Stimulated activated CD4-positive, alpha-beta T cell treated with anti-CD3 and anti-CD28 coated beads, Interleukin-12 subunit alpha, Interleukin-12 subunit beta, amount 100 ng/mL, for 4 hours (primary cell): ENCODE data around the gene RNF220.
A peak's percentile ranks its signal among the peaks of the same experiment; 100 is the strongest.

Source experiments
- DNase-seq: peaks from one replicate; pipeline ENCODE4 v3.0.0-alpha.2; 2020

The RNF220 gene

DNA sequence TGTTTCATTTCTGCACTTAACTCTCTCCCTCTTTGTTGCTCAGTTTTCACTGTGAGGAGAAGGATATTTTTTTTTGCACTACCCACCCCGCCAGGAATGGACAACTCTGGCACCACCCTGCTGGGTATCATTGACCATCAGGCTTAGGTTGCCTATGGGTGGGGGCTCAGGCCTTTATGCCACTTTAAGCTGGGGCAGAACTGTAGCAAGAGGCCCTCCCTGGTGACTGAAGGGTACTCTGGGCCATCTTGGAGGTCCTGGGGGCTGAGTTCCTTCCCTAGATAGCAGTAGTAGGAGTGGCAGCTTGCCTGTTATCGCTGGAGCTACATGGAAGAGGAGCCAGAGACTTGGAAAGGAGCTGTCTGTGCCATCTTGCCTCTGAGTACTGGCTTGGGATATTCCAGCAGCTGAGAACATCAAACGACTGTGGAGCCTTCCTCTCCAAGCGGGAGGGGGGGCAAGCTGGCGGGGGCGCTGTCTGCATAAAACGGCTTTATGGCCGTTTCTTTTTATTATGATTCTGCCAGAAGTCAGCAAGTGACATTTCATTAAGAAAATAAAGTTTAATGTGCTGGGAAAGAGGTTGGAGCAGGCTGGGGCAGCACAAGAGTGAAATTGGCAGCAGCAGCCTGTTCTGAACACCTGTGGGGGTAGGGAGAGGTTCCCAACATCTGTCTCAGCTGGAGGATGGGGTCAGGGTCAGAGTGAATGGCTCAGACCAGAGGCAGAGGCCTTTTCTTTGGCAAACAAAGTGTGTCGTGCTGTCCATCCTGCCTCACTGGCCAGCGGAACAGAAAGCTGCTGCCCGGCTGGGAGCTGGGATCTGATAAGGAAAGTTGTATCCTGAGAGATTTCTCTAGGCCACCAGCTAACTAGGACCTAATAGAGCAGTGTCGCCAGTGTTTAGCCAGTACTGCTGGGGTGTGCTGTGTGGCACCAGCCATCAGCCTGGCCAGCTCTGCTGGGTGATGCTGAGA is 236.4 kb downstream of the RNF220 start:
- DNase-seq, result no peak

DNA sequence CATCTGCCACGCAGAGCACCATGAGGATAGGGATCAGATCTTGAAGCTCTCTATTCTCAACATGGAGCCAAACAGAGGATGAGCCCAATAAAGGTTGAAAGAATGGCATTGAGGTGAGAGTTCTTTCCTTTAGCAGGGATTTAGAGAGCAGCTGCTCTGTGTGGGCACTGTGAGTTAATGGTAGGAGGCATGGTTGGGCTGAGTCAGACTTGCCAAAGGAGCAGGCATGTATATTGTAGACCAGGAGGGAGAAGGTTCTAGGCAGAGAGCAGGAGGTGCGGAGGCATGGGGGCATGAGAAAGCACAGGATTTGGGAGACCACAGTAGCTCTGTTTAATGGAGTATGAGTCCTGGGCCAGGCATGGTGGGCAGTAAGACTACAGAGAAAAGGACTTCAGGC is 237.2 kb downstream of the RNF220 start:
- no peak for DNase-seq

DNA sequence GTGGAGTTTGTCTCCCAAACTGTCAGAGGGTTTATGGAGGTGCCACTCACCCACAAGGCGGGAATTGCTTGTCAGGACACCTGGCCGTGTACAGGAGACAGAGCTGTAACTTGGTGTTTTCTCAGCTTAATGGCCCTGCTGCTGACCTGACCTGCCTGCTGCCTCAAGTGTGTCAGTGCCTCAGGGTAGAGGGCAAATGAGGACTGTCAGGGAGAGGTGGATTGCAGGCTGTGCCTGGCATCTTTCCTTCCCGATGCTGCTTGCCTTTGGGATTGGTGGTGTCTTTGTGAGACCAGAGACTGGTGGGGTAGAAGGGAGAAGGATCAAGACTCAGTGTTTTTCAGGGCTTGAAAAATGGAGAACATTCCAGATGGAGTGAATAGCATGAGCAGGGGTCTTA is 237.9 kb downstream of the RNF220 start:
- no peak for DNase-seq

GRCh38 chr1:44643721-44644334 is 238.8 kb downstream of the RNF220 start:
- no peak for DNase-seq

DNA sequence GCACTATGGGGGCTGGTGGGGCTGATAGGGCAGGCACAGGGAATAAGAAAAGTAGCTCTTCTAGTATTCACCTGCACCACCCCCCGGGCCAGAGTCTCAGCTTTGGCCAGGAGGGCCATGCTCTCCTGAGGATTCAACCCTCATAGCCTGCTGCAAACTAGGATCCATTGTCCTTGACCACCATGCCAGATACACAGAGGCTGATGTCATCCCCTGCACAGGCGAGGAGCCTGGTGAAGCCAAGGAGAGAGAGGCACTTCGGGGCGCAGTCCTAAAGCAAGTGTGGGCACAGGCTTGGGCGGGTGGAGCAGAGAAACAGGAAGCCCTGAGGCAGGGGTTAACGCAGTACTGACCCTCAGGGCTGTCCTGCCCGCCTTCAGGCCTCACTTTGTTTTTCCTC is 239.8 kb downstream of the RNF220 start:
- DNase-seq, result no peak

DNA sequence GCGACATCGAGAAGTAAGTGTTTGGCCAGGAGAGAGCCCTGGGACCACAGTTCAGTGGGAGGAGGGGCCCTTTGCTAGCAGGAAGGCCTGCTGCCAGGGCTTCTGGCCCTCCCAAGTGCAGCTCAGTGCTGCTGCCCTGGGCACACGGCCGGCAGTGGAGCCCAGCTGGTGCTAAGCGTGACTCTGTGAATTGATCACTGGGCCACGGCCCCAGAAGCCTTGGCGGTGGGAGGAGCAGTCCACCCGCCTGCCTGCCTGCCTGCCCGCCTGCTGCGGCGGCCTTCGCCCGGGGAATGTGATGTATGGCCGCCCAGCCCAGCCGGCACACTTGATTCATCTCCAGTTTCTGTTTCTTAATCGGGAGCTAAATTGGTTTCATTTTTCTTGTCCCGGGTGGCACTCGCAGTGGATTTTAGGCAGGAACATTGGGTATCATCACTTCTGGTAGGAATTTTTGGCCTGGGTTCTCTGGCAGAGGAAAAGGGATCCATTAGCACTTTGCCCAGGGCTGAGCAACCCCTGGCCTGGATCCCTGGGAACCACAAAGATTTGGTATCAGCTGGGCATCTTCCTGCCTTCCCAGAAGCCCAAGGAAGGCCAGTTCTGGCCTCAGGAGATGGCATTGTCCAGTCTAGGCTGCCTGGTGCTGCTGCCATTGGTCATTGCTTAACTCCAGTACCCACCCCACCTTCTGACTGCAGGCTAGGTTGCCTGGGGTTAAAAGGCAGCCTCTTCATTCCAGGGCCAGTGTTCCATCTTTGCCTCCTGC is 240.6 kb downstream of the RNF220 start:
- no peak for DNase-seq

DNA sequence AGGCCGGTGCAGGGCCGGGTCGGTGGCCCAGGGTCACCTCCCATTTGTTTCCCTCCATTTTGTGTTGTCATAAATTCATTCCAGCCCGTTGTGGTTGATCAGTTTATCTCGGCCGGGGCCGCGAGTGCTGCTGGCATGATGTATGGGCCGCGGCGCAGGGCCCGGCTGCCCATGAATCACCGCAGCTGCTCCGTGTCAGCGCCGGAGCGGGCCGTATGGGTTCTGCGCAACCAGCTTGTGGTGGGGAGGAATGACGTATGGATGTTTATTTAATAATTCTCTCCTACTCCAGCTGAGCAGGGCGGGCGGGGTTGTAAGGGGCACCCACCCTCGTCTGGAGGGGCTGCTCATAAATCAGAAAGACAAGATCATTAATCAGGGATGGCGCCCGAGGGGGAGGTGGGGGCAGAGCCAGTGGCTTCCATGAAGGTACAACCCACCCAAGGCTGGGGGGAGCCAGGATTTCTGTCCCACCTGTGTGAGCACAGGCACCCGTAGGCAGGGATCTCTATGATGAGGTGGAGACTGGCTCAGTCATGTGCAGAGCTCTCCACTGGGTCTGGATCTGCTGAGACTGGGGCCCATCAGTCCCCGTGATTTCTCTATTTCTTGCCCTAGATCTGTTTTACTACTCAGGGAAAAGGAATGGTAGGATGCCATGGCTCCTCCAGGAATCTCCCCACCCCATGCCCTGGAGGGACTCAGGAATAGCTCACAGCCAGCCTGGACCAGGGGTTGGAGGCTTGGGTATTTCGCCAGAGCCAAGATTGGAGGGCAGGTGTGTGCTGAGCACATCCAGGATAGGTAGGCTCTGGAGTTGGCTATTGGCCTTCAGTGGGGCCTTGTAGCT is 241.4 kb downstream of the RNF220 start:
- DNase-seq, result no peak

DNA sequence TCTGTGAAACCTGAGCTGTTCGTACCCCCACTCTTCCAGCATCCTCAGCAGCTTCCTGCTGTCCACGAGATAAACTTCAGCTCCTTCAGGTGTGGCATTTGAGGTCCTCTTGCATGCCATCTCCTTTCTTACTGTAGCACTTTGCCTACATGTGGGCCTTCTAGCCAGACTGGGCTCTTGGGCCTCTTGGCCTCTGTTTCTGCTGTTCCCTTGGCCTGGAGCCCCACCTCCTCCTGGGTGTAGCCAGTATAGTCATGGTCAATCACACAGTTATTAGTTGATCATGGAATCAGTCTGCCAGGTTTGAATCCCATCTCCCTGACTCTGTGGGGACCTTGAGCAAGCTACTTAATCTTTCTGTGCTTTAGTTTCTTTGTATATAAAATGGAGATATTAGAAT is 242.8 kb downstream of the RNF220 start:
- DNase-seq, result no peak

DNA sequence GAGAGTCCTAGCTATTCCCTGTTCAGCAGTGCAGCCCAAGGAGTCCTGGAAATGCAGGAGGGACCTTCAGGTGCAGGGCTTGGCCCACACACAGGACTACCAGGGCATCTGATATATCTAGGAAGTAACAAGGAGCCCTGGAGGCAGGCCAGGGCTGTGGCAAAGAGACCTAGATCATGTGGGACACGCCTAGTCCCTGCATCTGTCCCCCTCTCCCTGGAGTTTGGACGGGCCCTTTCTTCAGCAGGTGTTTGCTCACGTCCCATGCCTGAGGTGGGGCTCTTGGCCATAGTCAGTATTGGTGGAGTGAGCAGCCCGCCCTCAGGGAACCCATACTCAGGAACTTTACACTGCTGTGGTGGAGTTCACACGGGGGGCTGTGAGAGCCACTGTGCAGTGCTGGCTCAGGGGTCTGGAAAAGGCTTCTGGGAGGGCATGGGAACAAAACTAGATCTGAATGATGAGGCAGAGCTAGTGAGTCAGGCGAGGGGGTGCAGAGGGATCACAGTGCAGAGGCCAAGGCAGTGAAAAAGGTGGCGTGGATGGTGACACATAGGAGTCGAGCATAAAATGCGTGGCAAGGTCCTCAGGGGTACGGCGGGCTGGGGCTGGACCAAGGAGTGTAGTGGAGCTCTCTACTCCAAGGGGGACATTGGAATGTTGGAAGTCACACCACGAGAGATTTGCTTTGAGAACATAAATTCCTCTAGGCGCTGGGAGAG is 243.6 kb downstream of the RNF220 start:
- no peak for DNase-seq

GRCh38 chr1:44649788-44650158 is 244.7 kb downstream of the RNF220 start:
- no peak for DNase-seq

DNA sequence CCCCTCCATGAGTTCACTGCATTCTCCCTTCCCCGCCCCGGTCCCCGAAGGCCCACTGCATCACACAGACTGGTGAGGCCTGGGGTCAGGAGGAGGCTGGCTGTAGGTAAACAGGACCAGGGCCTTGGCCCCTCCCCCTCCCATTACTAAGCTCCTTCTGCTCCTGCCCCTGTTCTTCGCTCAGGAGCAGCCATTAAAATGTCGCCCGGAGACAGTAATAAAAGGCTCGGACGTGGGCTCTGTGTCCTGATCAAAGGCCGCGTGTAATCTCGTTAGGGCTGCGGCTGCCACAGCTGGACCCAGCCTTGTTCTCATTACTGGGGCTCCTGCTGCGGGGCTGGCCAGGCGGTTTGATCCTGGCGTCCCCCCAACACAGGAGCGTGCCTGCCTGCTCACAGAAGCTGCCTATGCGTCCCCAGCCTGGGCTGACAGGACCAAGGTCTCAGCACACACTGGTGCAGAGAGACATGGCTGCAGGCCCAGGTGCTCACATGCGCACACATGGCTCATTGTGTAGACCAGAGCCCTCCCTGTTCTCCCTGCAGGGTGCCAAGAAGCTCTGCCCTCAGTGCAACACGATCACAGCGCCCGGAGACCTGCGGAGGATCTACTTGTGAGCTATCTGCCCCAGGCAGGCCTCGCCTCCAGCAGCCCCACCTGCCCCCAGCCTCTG is 245.2 kb downstream of the RNF220 start:
- no peak for DNase-seq

- no peak for DNase-seq
Measured at GRCh38 chr1:44651069-44651468, 246.0 kb downstream of the RNF220 start.

GRCh38 chr1:44652445-44653106 is 247.5 kb downstream of the RNF220 start:
- DNase-seq, result peak; percentile 75

- no peak for DNase-seq
Measured at GRCh38 chr1:44653107-44653964, 248.3 kb downstream of the RNF220 start.

- no peak for DNase-seq
Measured at GRCh38 chr1:44654621-44655187, 249.6 kb downstream of the RNF220 start.

DNA sequence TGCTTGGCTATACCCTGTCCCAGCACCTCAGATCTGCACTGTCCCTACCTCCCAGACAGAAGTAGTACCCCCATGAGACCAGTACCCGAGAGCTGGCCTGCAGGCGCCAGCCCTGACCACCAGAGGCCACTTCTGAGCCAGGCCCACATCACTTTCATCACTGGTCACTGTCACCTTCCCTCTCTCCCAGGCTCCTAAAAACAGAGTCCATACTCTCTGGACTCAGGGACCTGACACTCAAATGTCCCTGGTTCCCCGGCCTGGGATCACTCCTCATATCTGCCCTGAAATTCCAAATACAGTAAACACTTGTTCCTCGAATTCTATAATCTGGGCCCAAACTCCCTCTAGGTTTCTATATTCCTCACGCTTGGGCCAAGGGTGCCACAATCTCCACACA is 250.6 kb downstream of the RNF220 start:
- DNase-seq, result no peak

DNA sequence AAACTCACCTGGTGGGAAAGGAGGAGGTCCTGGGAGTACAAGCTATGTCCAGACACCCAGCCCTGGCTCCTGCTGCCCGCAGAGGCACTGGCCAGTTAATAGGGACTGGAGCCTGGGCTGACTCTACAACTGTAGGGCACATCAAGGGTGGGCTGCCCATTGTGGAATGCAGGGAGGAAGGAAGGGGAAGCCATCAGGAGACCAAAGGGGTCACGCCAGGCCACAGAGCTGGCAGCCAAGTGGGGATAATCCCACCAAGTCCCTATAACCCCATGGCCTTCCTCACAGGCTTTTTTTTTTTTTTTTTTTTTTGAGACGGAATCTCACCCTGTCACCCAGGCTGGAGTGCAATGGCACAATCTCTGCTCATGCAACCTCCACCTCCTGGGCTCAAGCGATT is 254.5 kb downstream of the RNF220 start:
- DNase-seq, result no peak

DNA sequence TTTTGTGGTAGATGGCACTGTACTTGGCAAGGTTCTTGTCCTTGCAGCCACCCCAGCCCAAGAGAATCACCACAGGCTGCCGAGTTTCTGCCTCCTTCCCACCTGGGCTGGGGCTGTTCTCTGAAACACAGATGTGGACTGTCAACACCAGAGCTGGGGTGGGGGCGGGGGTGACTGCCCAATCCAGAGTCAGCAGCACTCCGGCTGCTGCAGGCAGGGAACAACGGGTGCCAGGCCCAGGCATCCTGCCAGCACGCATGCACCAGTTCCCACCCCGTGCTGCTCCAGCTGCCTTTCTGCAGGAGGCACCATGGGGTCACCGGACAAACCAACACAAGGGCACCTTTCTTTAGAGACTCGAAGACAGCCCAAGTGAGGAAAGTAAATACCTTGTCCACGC is 255.1 kb downstream of the RNF220 start:
- no peak for DNase-seq
